Parathyroid adenoma (tissue), 2 donors: ENCODE data around the gene MXRA8.

Experiments
- H2AFZ ChIP-seq: fragments of 300-600 bp; sonication (generic); one replicate; pipeline ENCODE4 v1.7.0; 2017; ENCODE audit warnings: antibody characterized with exemption, mild to moderate bottlenecking
- H3K27ac ChIP-seq: fragments of 300-600 bp; sonication (generic); one replicate; pipeline ENCODE4 v1.7.0; 2017
- H3K27me3 ChIP-seq: fragments of 300-600 bp; sonication (generic); one replicate; pipeline ENCODE4 v1.7.0; 2017; ENCODE audit warnings: low read length; ENCODE audit not compliant: control insufficient read depth, insufficient read depth
- H3K36me3 ChIP-seq: fragments of 300-600 bp; sonication (generic); one replicate; pipeline ENCODE4 v1.7.0; 2017; ENCODE audit warnings: low read length; ENCODE audit not compliant: control insufficient read depth, insufficient read depth
- H3K4me1 ChIP-seq: fragments of 300-600 bp; sonication (generic); one replicate; pipeline ENCODE4 v1.7.0; 2017; ENCODE audit warnings: control low read depth
- H3K4me2 ChIP-seq: fragments of 300-600 bp; sonication (generic); one replicate; pipeline ENCODE4 v1.7.0; 2017; ENCODE audit warnings: low read length
- H3K4me3 ChIP-seq: fragments of 300-600 bp; sonication (generic); one replicate; pipeline ENCODE4 v1.7.0; 2017; ENCODE audit warnings: low read depth, low read length
- H3K79me2 ChIP-seq: fragments of 300-600 bp; sonication (generic); one replicate; pipeline ENCODE4 v1.7.0; 2017; ENCODE audit warnings: control low read depth
- H3K9ac ChIP-seq: fragments of 300-600 bp; sonication (generic); one replicate; pipeline ENCODE4 v1.7.0; 2017; ENCODE audit warnings: mild to moderate bottlenecking
- H3K9me3 ChIP-seq: fragments of 300-600 bp; sonication (generic); one replicate; pipeline ENCODE4 v1.7.0; 2017; ENCODE audit warnings: low read length; ENCODE audit not compliant: control insufficient read depth
- TF ChIP-seq, protein P1 (sequence below): fragments of 300-600 bp; sonication (generic); IDR thresholded peaks from one replicate; pipeline ENCODE4 v1.7.0; 2017; ENCODE audit warnings: antibody characterized with exemption, mild to moderate bottlenecking
- donor health status: primary hyperparathyroidism.

The MXRA8 gene

DNA sequence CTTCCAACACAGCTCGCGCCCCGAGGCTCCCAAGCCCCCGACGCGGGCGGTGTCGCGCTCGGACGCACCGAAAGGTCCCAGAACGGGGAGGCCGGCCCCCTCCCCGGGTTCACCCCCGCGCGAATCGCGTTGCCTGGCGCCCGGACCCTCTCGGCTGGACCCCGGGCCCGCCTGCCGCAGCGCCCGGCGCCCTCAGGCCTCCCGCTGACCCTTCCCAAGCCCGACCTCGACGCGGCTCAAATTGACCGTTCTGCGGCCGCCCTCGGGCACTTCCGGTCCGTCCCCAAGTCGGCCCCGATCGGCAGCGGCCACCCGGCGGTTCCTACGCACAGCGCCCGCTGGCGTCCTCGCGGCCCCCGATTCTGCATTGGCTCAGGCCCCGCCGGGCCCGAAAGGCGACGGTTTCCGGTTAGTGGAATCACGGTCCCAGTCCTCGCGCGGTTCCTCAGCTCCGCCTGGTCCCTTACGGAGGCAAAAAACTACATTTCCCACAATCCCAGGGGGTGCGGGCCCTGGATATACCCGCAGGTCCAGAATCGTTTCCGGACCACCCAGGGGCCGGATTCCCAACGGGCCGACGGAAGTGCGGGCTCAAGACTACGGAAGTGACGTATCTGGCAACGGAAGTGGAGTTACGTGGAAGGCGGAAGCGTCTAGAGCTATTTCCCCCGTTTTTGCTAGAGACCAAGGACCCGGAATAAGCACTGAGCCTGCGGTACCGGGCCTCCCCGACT, 16.7 kb upstream of the MXRA8 start, which contains the start of gene AURKAIP1:
Gene AURKAIP1 (minus strand): TSS at position 279 of the 734 bp plus-strand sequence. CDS start 451 bp downstream, outside the sequence.
- Histone ChIP-seq H3K36me3 (no peaks in the 10 kb centered on the region), H3K9me3 (no peaks in the 10 kb centered on the region), H3K27me3 (no peaks in the 10 kb centered on the region), H2AFZ (peak within 1 kb of the TSS; percentile 80), H3K9ac (peak within 1 kb of the TSS; percentile 57), H3K4me3 (peak within 1 kb of the TSS; percentile 97), H3K27ac (peak within 1 kb of the TSS; percentile 91), H3K4me2 (peak within 1 kb of the TSS; percentile 92), H3K4me1 (no peaks in the 10 kb centered on the region), H3K79me2 (no peaks in the 10 kb centered on the region)
- TF ChIP-seq, protein P1, sequence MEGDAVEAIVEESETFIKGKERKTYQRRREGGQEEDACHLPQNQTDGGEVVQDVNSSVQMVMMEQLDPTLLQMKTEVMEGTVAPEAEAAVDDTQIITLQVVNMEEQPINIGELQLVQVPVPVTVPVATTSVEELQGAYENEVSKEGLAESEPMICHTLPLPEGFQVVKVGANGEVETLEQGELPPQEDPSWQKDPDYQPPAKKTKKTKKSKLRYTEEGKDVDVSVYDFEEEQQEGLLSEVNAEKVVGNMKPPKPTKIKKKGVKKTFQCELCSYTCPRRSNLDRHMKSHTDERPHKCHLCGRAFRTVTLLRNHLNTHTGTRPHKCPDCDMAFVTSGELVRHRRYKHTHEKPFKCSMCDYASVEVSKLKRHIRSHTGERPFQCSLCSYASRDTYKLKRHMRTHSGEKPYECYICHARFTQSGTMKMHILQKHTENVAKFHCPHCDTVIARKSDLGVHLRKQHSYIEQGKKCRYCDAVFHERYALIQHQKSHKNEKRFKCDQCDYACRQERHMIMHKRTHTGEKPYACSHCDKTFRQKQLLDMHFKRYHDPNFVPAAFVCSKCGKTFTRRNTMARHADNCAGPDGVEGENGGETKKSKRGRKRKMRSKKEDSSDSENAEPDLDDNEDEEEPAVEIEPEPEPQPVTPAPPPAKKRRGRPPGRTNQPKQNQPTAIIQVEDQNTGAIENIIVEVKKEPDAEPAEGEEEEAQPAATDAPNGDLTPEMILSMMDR, result no peak

DNA sequence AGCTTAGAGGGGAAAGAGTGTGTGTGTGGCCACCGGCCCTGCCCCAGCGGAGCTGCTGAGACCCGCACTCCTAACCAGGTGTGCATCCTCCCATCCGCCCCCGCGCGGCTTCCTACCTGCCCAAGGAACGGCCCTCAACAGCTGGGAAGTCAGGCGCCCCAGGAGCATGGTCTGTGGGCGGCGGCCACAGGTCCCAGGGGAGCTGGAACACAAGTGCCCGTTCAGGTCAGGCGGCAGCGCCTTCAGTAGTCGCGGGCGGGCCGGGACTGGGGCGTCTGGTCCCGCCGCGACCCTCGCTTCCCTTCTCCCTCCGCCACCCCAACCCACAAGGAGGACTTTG, 16.2 kb upstream of the MXRA8 start:
- H3K9me3 ChIP-seq, result no peaks in the 10 kb centered on the region
- peak overlapping the region; percentile 92 for H3K4me2 ChIP-seq
- TF ChIP-seq, protein P1, result no peak
- H2AFZ ChIP-seq, result peak overlapping the region; percentile 80
- H3K4me1 ChIP-seq, result no peaks in the 10 kb centered on the region
- peak overlapping the region; percentile 57 for H3K9ac ChIP-seq
- H3K27me3 ChIP-seq, result no peaks in the 10 kb centered on the region
- H3K36me3 ChIP-seq, result no peaks in the 10 kb centered on the region
- no peaks in the 10 kb centered on the region for H3K79me2 ChIP-seq
- H3K27ac ChIP-seq, result peak overlapping the region; percentile 91
- H3K4me3 ChIP-seq, result peak overlapping the region; percentile 97

DNA sequence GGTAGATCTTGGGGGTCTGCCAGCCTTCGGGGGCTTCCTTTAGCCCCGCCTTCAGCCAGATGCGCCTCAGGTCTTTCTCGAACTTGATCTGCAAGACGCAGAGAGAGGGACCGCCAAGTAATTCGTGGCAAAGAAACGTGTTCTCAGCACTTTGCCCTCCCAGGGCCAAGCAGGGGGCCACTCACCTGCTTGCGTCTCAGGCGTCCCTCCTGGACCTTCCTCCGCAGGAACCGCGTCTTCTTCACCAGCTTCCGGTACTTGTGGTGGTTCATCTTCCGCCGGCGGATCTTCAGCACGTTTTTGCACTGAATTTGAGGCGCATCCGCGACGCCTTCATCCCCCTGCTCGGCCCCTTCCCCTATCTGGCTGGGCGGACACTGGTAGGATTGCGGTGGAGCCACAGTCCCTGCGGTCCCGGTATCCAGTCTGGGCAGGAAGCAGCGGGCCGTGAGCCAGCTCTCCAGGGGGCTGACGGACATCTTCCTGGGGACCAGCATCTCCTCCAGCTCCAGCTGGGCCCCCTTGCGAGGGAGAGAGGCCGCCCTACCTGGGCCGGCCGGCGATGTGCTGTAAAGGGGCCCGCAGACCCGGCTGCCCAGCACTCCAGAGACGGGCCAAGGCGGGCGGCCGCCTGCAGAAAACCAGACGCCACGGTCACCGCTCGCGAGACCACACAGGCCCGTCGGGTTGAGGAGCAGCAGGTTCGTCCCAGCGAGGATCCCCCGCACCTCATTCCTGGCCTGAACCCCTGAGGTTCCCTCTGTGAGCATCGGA, 15.6 kb upstream of the MXRA8 start:
- Histone ChIP-seq H3K4me1 (no peaks in the 10 kb centered on the region), H2AFZ (no peak overlapping the region), H3K27me3 (no peaks in the 10 kb centered on the region), H3K9me3 (no peaks in the 10 kb centered on the region), H3K36me3 (no peaks in the 10 kb centered on the region), H3K9ac (peak overlapping the region; percentile 57), H3K27ac (no peak overlapping the region), H3K4me3 (peak overlapping the region; percentile 97), H3K4me2 (peak overlapping the region; percentile 92), H3K79me2 (no peaks in the 10 kb centered on the region)
- TF ChIP-seq, protein P1, result no peak

DNA sequence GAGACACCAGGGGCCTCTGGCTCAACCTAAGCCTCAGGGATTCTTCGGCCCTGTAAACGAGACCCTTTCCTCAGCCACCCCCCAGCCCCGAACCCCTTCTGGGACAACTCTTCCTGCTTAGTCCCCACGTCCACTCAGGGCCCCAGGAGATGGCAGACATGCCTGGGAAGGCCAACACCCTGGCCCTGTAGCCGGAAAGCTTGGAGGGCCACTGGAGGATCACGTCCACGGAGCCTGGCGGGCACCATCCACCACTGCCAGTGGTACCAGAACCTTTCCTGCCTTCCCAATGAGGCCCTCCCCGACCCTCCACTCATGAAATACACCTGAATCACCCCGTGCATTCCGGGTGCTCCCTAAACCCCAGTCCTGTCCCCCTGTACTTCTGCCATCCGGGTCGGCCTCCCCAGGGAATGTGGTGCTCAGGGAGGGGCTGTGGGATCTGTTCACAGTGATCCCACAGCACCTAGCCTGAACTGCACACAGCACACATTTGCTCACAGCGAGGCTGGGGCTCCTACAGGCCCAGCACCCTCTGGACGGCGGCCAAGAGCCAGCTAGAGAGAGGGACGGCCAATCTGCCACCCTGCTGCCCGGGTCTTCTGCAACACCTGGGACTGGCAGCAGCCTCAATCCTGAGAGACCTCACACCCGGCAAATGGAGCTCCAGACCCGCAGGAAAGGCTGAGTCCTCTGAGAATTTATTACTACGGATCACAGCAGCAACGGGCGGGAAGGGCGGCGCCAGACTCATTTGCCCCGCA, 14.9 kb upstream of the MXRA8 start:
- Histone ChIP-seq H2AFZ (no peak overlapping the region), H3K4me3 (no peak overlapping the region), H3K9ac (no peak overlapping the region), H3K9me3 (no peaks in the 10 kb centered on the region), H3K36me3 (no peaks in the 10 kb centered on the region), H3K79me2 (no peaks in the 10 kb centered on the region), H3K27ac (no peak overlapping the region), H3K27me3 (no peaks in the 10 kb centered on the region), H3K4me1 (no peaks in the 10 kb centered on the region), H3K4me2 (no peak overlapping the region)
- TF ChIP-seq, protein P1, result no peak
